ENCODE results near the gene NMT1. TPM values are rescaled to one million over a fixed set of nuclear protein-coding genes. Genes with fewer than 3 reads are reported as not detected.

Gene NMT1
- total RNA-seq, 1 donor from 2014 or later: 142 TPM

DNA sequence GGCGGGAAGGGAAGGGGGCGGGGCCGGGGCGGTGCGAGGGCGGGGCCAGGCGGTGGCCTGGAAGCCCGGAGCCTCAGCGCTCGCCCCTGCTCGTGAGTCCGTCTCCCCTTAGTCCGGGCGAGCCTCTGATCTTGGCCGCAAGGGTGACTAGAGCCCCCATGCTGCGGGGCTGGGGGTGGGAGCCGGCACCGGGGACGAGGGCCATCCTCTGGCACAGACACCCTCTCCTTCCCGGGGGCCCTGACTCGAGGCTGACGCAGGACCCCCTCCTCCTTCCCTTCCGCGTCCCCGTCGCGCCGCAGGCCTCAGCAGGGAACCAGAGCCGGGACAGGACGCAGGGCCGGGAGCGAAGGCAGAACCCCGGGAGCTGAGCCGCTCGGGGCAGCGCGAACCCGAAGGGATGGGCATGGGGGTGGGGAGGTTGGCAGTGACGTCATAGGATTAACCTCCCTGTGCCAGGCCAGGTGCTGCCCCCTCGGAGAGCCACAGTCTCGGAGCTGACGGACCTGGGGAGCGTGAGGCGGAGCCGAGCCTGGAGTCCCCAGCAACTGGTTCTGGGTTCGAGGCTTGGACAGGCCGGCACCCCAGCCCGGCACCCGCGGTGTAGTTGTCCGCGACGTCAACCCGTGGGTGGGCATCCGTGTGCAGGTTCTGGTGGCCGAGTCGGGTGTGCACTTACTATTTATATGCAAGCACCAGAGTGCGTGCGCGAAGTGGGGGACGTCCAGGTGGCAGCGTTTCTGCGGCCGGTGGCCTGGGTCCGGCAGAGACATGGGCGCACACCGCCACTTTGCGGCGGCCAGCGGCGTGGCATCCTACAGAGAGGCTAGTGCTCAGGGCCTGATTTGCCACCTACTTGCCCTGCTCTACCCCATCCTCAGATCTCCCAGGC is 71.7 kb downstream of the NMT1 start:
- intact Hi-C loops (cut with micrococcal nuclease): loop anchor here (1.0 to 2.0 kb wide), 2 partner anchors 34 to 358 kb away; no protein-coding TSS in a partner anchor

DNA sequence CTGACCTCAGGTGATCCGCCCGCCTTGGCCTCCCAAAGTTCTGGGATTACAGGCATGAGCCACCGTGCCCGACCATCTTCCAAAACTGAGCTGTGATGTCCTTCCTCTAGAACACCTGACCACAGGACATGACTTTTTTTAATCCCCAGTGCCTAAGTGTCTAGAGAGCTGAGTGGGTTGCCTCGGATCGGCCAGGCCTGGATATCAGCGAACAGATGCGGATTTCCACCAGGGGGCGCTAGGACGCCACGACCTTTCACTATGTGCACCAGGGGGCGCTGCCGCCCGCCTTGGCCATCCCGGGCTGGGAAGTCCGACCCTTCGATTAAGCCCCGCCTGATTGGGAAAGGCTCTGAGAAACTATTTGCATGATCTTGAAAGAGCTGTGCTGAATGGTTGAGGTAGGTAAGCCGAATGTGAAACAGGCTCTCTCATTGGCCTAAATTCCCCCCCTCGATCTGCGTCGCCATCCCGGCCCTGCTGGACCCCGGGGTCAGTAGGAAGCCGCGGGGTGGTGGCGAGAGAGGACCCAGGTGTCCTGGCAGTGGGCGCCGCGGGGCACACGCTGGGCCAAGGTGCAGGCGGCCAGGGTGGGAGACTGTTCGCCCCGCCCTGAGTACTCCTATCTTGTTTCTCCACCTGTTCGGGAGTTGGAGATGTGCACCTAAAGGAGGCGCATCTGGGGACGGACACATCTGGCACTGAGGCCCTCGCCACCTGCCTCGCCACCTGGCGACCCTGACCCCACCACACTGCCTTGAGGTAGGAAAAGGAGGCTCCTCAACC is 74.3 kb downstream of the NMT1 start, which contains the start of gene ACBD4:
Gene ACBD4, plus strand, starts transcription at position 496 of the 786 bp plus-strand sequence. CDS start 458 bp downstream, outside the sequence.
- intact Hi-C loops (cut with micrococcal nuclease): loop anchor here (1.0 to 2.0 kb wide), 12 partner anchors 13 to 250 kb away; partner anchors contain the start of genes C1QL1, EFTUD2, HEXIM1 and HEXIM2

GRCh38 chr17:45135978-45136791 is 75.1 kb downstream of the NMT1 start:
- intact Hi-C loops (cut with micrococcal nuclease): loop anchor here (1.0 to 2.0 kb wide), 12 partner anchors 12 to 249 kb away; partner anchors contain the start of genes C1QL1, EFTUD2, HEXIM1 and HEXIM2

DNA sequence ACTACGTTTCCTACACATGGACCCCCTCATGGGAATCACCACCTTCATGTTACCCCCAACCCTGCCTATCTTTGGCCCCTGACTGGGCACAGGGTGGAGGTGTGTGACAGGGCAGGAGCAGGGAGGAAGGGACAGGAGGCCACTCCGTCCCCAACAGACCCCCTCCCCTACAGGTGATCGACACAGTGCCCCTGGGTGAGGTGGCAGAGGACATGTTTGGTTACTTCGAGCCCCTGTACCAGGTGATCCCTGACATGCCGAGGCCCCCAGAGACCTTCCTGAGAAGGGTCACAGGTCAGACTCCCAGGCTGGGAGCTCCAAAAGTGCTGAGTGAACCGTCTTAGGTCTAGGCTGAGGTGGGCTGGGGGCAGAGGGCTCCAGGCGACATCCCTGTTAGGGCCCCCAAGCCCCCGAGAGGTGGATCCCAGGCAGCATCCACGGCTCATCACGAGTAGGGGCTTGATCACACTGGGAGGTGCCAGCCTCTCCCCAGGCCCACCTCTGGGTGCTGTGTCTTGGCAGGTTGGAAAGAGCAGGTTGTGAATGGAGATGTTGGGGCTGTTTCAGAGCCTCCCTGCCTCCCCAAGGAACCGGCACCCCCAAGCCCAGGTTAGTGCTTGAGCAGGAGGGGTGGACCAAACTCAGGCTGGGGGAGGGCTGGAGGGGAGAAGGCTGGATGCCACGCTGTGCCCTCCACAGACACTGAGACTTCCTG is 75.9 kb downstream of the NMT1 start:
- intact Hi-C loops (cut with micrococcal nuclease): no loop called here

DNA sequence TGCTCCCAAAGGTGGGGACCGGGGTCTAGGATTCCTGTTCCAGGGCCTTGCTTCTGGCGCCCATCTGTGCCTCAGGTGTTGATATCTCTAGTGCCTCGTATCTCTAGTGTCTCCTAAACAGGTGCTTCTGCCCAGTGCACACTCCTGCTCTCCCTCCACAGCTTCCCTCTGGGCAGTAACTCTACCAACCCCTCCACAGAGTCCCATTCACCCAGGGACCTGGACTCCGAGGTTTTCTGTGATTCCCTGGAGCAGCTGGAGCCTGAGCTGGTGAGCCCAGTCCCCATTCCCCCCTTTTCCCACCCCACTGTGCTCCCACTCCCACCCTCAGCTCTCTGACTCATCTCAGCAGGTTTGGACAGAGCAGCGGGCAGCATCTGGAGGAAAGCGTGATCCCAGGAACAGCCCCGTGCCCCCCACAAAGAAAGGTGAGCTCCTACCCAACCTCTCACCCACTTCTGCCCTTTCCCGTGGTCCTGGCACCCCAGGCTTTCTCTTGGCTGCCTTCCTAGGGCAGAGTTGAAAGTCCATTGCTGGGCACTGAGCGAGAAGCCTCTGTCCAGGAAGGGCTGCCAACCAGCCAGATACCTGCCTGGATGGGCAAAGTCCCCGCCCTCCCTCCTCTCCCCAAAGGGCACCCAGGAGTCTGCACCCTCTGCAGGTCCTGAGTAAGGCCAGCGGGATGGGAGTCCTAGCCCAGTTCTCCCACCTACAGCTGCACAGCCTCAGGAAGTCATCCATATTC is 76.6 kb downstream of the NMT1 start:
- intact Hi-C loops (cut with micrococcal nuclease): no loop called here

- intact Hi-C loops (cut with micrococcal nuclease): no loop called here
These were observed 77.9 kb downstream of the NMT1 start for GRCh38 chr17:45138911-45139532.

DNA sequence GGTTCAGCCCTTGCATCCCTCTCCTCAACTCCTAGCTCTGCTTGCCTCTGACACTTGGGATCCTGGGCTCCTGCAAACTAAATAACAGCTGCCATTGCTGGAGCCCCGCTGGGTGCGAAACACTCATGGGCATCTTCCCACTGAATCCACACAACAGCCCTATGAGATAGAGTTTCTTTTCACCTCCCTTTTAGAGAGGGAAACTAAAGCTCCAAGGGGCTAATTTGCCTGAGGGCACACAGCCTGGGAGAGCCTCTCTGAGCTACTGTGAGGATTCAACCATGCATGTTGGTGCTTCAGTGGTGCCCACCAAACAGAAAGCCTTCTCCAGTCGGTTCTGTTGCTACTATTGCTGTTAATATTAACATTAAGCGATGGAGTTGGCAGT is 78.4 kb downstream of the NMT1 start:
- intact Hi-C loops (cut with micrococcal nuclease): no loop called here

DNA sequence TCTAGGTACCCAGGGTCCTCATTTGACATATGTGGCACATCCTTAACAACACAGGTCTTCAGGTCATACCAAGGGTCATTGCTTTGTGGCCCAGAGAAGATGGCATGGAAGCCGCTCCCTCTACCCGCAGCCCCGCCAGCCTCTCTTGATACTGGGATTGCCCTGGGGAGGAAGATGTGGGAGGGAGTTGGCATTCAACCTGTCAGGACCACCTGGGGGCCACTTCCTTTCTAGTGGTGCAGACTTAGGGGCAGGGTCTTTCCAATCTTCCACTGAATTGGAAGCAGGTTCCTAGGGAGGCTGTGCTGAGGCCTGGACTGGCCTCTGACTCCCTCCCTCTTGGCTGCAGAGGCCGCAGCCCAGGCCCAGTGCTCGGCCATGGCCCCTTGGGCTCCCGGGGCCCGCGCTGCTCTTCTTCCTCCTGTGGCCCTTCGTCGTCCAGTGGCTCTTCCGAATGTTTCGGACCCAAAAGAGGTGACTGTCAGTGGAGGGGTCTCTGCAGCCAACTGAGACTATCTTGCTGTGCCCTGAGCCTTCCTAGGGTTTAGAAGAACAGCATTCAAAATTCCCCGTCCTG is 82.1 kb downstream of the NMT1 start:
- intact Hi-C loops (cut with micrococcal nuclease): no loop called here

DNA sequence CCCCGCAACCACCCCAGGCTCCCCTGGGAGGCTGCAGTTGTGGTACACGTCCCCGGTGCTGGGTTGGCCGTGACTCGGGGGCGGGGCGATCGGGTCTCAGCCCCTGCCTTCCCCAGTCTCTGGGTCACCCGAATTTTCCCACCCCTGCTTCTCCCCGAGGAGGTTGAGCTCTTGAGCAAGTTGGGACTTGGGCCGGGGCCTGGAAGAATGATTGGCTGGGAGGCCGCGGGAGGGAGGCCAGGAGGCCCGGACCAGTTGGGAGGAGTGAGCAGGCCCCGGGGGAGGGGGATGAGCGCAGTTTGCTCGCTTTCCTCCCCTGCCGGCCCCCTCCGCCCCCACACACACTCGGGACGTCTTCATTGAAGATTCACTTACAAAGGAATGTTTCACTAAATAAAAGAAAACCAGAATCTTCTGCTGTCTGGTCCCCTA is 82.7 kb downstream of the NMT1 start:
- intact Hi-C loops (cut with micrococcal nuclease): no loop called here

DNA sequence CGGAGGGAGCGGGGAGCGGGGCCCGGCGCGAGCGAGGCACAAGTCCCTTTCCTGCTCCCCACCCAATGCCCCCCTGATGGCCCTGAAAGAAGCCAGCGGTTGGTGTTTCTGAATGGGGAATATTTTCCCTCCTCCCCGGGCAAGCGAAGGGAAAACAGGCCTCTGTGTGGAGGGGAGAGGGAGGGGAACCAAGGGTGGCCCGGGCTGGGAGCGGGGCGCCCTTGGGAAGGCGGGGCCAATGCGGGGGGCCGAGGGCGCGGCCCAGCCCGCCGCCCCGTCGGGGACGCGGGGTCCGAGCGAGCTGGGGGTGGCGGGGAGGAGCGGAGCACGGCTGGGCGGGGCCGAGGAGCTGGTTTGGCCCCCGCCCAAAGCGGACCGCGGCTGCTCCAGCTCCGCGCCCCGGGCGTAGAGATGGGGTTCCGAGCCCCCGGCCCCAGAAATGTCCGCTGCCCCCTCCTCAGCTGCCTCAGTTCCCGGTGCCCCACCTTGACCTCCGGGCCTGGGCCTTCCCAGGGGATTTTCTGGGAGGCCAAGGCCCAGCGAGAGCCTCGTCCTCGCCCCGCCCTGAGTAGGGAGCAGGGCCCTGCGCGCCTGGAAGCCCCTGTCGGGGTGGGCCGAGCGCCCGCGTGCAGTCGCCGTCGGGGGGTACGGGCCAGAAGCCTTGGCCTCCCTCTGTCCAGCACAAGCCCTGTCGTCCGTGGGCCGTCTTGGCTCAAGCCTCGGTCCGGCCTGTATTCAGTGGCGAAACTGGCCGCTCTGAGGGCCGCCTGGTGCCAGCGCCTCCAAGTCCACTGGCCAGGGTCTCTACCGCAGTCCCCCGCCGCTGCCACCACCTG is 83.3 kb downstream of the NMT1 start:
- intact Hi-C loops (cut with micrococcal nuclease): loop anchor here (5.0 kb wide), 1 partner anchor 1048 kb away; the partner anchor contains the start of gene KANSL1

DNA sequence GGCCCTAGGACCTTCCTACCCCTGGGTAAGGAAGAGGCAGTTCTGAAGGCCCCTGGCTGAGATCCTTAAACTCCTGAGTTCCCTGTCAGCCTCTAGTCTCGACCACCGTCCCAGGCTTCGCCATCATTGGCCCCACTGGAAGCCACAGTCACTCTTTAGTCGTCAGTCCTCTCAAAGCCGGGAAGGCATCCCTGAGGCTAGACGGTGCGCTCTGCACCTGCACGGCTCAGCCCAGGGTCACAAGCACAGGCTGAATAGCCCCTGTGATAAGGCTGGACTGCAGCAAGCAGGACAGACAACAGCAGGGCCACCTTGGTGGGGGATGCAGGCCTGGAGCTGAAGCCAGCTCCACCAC is 83.9 kb downstream of the NMT1 start:
- intact Hi-C loops (cut with micrococcal nuclease): loop anchor here (5.0 kb wide), 1 partner anchor 1047 kb away; the partner anchor contains the start of gene KANSL1

DNA sequence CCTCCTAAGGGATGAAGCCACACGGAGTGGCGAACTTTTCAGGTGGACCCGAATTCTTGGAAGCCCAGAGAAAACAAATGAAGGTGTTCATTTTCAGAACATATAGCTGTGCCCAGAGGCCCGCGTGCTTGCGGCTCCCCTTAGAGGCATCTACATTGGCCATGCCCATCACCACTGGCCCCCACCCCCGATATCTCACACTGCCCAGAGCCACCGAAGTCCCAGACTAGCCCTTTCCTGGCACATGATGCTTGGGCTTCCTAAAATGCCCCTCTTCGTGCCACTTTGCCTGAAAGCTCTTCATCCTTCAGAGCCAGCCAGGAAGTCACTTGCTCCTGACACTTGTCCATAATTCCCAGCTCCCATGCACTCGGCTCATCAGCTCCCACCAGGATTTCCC is 85.0 kb downstream of the NMT1 start:
- intact Hi-C loops (cut with micrococcal nuclease): loop anchor here (5.0 kb wide), 1 partner anchor 1046 kb away; the partner anchor contains the start of gene KANSL1

- intact Hi-C loops (cut with micrococcal nuclease): loop anchor here (5.0 kb wide), 1 partner anchor 1046 kb away; the partner anchor contains the start of gene KANSL1
These were observed 85.4 kb downstream of the NMT1 start for GRCh38 chr17:45146592-45146889.

- intact Hi-C loops (cut with micrococcal nuclease): loop anchor here (5.0 kb wide), 1 partner anchor 1045 kb away; the partner anchor contains the start of gene KANSL1
These were observed 85.9 kb downstream of the NMT1 start for GRCh38 chr17:45146890-45147580.

- intact Hi-C loops (cut with micrococcal nuclease): loop anchor here (1.0 to 5.0 kb wide), 9 partner anchors 12 to 1045 kb away; partner anchors contain the start of genes ACBD4, HEXIM2, KANSL1 and MAP3K14
These were observed 86.6 kb downstream of the NMT1 start for GRCh38 chr17:45147581-45148182.
